GM12873 (cell line): Measurements from ENCODE around the gene KLHL40.

Source experiments
- CTCF ChIP-seq: IDR thresholded peaks from 2 replicates; pipeline ENCODE4 v1.5.1; 2012; ENCODE audit warnings: low read depth, mild to moderate bottlenecking, moderate library complexity, low read length, control low read depth; ENCODE audit not compliant: insufficient read depth; ENCODE audit errors: missing control alignments

The KLHL40 gene

DNA sequence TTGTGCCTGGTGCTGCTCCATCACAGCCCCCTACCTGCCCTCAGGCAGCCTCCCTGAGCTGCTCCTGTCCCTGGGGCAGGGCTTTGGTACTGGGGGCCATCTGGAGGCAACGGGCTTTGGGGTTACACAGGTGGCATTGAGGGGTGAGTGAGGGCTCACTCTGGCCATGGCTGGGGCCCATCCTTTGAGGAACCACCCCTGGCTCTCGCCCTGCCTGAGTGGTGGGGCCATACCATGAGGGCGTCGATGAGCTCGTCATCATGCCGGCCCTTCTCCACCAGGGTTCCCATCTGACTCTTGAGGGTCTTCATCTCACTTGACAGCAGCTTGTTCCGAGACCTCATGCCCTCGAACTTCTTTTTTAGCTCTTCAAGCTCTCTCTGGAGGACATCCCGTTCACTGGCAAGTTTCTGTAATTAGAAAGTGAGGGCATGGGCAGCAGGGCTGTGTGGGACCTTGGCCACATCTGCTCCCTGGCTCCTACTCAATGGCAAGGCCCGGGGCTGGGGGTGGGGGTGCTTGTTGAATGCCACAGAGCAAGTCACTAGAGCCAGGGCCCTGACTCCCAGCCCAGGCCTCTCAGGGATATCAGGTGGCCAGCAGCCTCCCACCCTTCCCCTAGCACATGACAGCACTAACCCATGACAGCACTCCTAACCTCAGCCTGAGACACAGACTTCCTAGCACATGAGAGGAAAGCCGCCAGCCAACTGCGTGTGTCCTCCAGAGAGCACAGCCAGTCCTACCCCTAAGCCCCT, 54.2 kb downstream of the KLHL40 start:
- TF ChIP-seq CTCF = no peak

- TF ChIP-seq CTCF = no peak
Observed at GRCh38 chr3:42741796-42742195, 56.5 kb downstream of the KLHL40 start.
